Measurements from ENCODE around the gene DEAF1.

DEAF1 gene

GRCh38 chr11:698493-699115 lies 3.6 kb upstream of the DEAF1 start:
- WGBS (ENCODE audit: insufficient coverage, insufficient read length), result no CpG with 5 or more reads among the region's 17 CpGs

GRCh38 chr11:697811-698311 lies 2.8 kb upstream of the DEAF1 start:
- no CpG with 5 or more reads among the region's 11 CpGs for WGBS (ENCODE audit: insufficient coverage, insufficient read length)
- no peak overlapping the region for H3K27ac ChIP-seq (ENCODE audit: low read length)

More at GRCh38 chr11:698493-699115, 3.6 kb upstream of the DEAF1 start:
- Histone ChIP-seq H3K4me3 (ENCODE audit: low read length) (no peak overlapping the region), H3K9me3 (ENCODE audit: control insufficient read depth, insufficient read depth, low read length) (no peaks in the 10 kb centered on the region), H3K27me3 (ENCODE audit: control insufficient read depth, insufficient read depth, low read length) (no peaks in the 10 kb centered on the region), H3K36me3 (ENCODE audit: control insufficient read depth, insufficient read depth, low read length) (no peaks in the 10 kb centered on the region), H3K4me1 (ENCODE audit: control insufficient read depth, insufficient read depth, low read length) (peaks cover 12% of the 10 kb centered on the region), H3K27ac (ENCODE audit: low read length) (no peak overlapping the region)
- DNase-seq (ENCODE audit: low read depth, low spot score), result no peak

DNA sequence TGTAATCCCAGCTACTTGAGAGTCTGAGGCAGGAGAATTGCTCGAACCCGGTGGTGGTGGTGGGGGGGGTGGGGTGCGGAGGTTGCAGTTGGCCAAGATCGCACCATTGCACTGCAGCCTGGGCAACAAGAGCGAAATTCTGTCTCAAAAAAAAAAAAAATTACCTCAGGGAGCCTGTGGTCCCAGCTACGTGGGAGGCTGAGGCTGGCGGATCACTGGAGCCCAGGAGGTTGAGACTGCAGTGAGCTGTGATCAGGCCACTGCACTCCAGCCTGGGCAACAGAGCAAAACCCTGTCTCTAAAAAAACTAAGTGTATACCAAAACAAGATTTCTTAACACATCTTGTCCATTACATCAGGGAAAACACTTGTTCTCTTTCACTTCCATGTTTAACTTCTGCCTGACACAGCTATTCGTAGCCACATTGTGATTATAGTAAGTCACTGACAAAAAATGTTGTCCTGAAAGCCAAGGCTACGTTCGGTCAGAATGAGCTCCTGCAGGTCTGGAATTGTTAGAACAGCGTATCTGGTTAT lies 2.0 kb upstream of the DEAF1 start:
- DNase-seq (ENCODE audit: low read depth, low spot score), result no peak
- no peaks in the 10 kb centered on the region for H3K9me3 ChIP-seq (ENCODE audit: control insufficient read depth, insufficient read depth, low read length)
- H3K36me3 ChIP-seq (ENCODE audit: control insufficient read depth, insufficient read depth, low read length), result no peaks in the 10 kb centered on the region
- no peaks in the 10 kb centered on the region for H3K27me3 ChIP-seq (ENCODE audit: control insufficient read depth, insufficient read depth, low read length)
- no peak overlapping the region for H3K27ac ChIP-seq (ENCODE audit: low read length)
- no CpG with 5 or more reads among the region's 11 CpGs for WGBS (ENCODE audit: insufficient coverage, insufficient read length)
- peaks cover 12% of the 10 kb centered on the region for H3K4me1 ChIP-seq (ENCODE audit: control insufficient read depth, insufficient read depth, low read length)
- no peak overlapping the region for H3K4me3 ChIP-seq (ENCODE audit: low read length)

More at GRCh38 chr11:697811-698311, 2.8 kb upstream of the DEAF1 start:
- no peak overlapping the region for H3K4me3 ChIP-seq (ENCODE audit: low read length)
- no peaks in the 10 kb centered on the region for H3K9me3 ChIP-seq (ENCODE audit: control insufficient read depth, insufficient read depth, low read length)
- no peaks in the 10 kb centered on the region for H3K27me3 ChIP-seq (ENCODE audit: control insufficient read depth, insufficient read depth, low read length)
- no peak for DNase-seq (ENCODE audit: low read depth, low spot score)
- no peaks in the 10 kb centered on the region for H3K36me3 ChIP-seq (ENCODE audit: control insufficient read depth, insufficient read depth, low read length)
- H3K4me1 ChIP-seq (ENCODE audit: control insufficient read depth, insufficient read depth, low read length), result peaks cover 12% of the 10 kb centered on the region

DNA sequence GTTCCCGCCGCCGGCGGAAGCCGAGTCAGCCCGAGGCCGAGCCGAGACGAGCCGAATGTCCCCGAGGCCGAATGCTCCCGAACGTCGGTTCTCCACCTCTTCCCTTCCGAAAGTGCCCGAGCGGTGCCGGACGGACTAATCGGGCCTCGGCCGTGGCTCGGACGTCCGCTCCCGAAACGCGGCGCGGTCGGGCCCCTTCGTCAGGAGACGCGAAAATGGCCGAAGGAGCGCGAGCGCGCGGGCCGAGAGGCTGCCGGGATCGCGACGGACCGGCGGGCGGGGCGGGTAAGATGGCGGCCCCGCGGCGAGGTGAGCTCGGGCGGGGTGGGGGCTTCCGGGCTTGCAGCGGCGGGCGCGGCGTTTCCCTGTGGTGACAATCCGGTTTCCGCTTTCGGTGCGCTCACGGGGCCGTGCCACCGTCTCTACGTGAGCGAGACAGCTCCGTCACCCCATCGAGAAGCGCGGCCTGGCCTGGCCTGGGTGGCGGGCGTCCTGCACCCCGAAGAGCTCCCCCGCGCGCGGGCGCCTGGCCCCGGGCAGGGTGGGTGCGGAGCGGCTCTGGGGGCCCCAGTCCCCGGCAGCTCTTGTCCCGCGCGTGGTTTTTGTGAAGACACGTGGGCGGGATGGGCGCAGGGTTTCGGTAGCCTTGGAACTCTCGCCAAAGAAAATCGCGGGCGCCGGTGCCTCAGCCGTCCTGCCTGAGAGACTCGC lies 671 bp upstream of the DEAF1 start, which contains the start of gene TMEM80:
Gene TMEM80 (plus strand): TSS at position 279 of the 711 bp plus-strand sequence. CDS start 12 bp downstream, at position 291.
- no peaks in the 10 kb centered on the region for H3K9me3 ChIP-seq (ENCODE audit: control insufficient read depth, insufficient read depth, low read length)
- no CpG with 5 or more reads among the region's 101 CpGs for WGBS (ENCODE audit: insufficient coverage, insufficient read length)
- H3K4me1 ChIP-seq (ENCODE audit: control insufficient read depth, insufficient read depth, low read length), result peaks cover 12% of the 10 kb centered on the region
- no peaks in the 10 kb centered on the region for H3K36me3 ChIP-seq (ENCODE audit: control insufficient read depth, insufficient read depth, low read length)
- peak within 1 kb of the TSS; percentile 58; the same call in 1 of the 2 replicates for H3K4me3 ChIP-seq (ENCODE audit: low read length)
- no peaks in the 10 kb centered on the region for H3K27me3 ChIP-seq (ENCODE audit: control insufficient read depth, insufficient read depth, low read length)
- DNase-seq (ENCODE audit: low read depth, low spot score), result peak; percentile 97
- no peak within 1 kb of the TSS for H3K27ac ChIP-seq (ENCODE audit: low read length)

GRCh38 chr11:695288-695537 lies 191 bp upstream of the DEAF1 start:
- DNase-seq (ENCODE audit: low read depth, low spot score), result no peak
- no peaks in the 10 kb centered on the region for H3K36me3 ChIP-seq (ENCODE audit: control insufficient read depth, insufficient read depth, low read length)
- H3K4me1 ChIP-seq (ENCODE audit: control insufficient read depth, insufficient read depth, low read length), result peaks cover 12% of the 10 kb centered on the region
- no peaks in the 10 kb centered on the region for H3K27me3 ChIP-seq (ENCODE audit: control insufficient read depth, insufficient read depth, low read length)
- WGBS (ENCODE audit: insufficient coverage, insufficient read length), result no CpG with 5 or more reads among the region's 25 CpGs
- H3K9me3 ChIP-seq (ENCODE audit: control insufficient read depth, insufficient read depth, low read length), result no peaks in the 10 kb centered on the region
- no peak overlapping the region for H3K27ac ChIP-seq (ENCODE audit: low read length)
- H3K4me3 ChIP-seq (ENCODE audit: low read length), result peak overlapping the region; percentile 58; the same call in 1 of the 2 replicates

GRCh38 chr11:693887-694562 lies 997 bp downstream of the DEAF1 start:
- Histone ChIP-seq H3K36me3 (ENCODE audit: control insufficient read depth, insufficient read depth, low read length) (peaks cover 5% of the 10 kb centered on the region; the same call in 1 of the 2 replicates), H3K9me3 (ENCODE audit: control insufficient read depth, insufficient read depth, low read length) (no peaks in the 10 kb centered on the region), H3K4me1 (ENCODE audit: control insufficient read depth, insufficient read depth, low read length) (peaks cover 12% of the 10 kb centered on the region), H3K27me3 (ENCODE audit: control insufficient read depth, insufficient read depth, low read length) (no peaks in the 10 kb centered on the region), H3K4me3 (ENCODE audit: low read length) (peak overlapping the region; percentile 4; the same call in 1 of the 2 replicates), H3K27ac (ENCODE audit: low read length) (no peak overlapping the region)
- DNase-seq (ENCODE audit: low read depth, low spot score), result no peak
- no CpG with 5 or more reads among the region's 15 CpGs for WGBS (ENCODE audit: insufficient coverage, insufficient read length)

DNA sequence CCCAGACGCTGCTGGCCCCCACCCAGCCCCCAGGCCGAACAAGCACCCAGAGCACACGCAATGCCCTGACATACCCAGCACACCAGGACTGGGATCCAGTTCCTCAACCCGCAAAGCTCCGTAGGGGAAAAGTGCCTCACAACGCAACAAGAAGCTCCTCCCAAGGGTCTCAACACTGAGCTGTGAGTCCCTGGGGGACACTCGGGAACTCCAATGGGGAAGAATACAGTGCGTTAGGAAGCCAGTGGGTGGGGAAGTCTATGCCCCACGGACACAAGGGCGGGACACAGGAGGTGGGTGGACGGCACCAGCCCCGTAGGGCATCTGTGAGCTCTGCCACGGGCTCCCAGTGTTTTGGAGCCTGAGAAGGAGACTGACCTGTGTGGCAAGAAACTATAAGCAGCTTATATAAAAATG lies 1.6 kb downstream of the DEAF1 start:
- no peak for DNase-seq (ENCODE audit: low read depth, low spot score)
- Histone ChIP-seq H3K27me3 (ENCODE audit: control insufficient read depth, insufficient read depth, low read length) (no peaks in the 10 kb centered on the region), H3K36me3 (ENCODE audit: control insufficient read depth, insufficient read depth, low read length) (peaks cover 5% of the 10 kb centered on the region; the same call in 1 of the 2 replicates), H3K4me1 (ENCODE audit: control insufficient read depth, insufficient read depth, low read length) (peaks cover 11% of the 10 kb centered on the region), H3K27ac (ENCODE audit: low read length) (no peak overlapping the region), H3K9me3 (ENCODE audit: control insufficient read depth, insufficient read depth, low read length) (no peaks in the 10 kb centered on the region), H3K4me3 (ENCODE audit: low read length) (no peak overlapping the region)
- WGBS (ENCODE audit: insufficient coverage, insufficient read length), result no CpG with 5 or more reads among the region's 13 CpGs

GRCh38 chr11:692824-693414 lies 2.1 kb downstream of the DEAF1 start:
- DNase-seq (ENCODE audit: low read depth, low spot score), result no peak
- Histone ChIP-seq H3K4me3 (ENCODE audit: low read length) (no peak overlapping the region), H3K9me3 (ENCODE audit: control insufficient read depth, insufficient read depth, low read length) (no peaks in the 10 kb centered on the region), H3K27ac (ENCODE audit: low read length) (no peak overlapping the region), H3K27me3 (ENCODE audit: control insufficient read depth, insufficient read depth, low read length) (no peaks in the 10 kb centered on the region), H3K36me3 (ENCODE audit: control insufficient read depth, insufficient read depth, low read length) (peaks cover 8% of the 10 kb centered on the region; the same call in 1 of the 2 replicates), H3K4me1 (ENCODE audit: control insufficient read depth, insufficient read depth, low read length) (peaks cover 10% of the 10 kb centered on the region)
- WGBS (ENCODE audit: insufficient coverage, insufficient read length), result no CpG with 5 or more reads among the region's 23 CpGs

- no peak for DNase-seq (ENCODE audit: low read depth, low spot score)
- Histone ChIP-seq H3K4me1 (ENCODE audit: control insufficient read depth, insufficient read depth, low read length) (peaks cover 9% of the 10 kb centered on the region), H3K36me3 (ENCODE audit: control insufficient read depth, insufficient read depth, low read length) (peaks cover 14% of the 10 kb centered on the region), H3K27ac (ENCODE audit: low read length) (no peak overlapping the region), H3K4me3 (ENCODE audit: low read length) (no peak overlapping the region), H3K27me3 (ENCODE audit: control insufficient read depth, insufficient read depth, low read length) (no peaks in the 10 kb centered on the region), H3K9me3 (ENCODE audit: control insufficient read depth, insufficient read depth, low read length) (no peaks in the 10 kb centered on the region)
- no CpG with 5 or more reads among the region's 18 CpGs for WGBS (ENCODE audit: insufficient coverage, insufficient read length)
These were observed 3.1 kb downstream of the DEAF1 start for GRCh38 chr11:691710-692590.
